ENCODE results near the gene MAMDC2.

The MAMDC2 gene

DNA sequence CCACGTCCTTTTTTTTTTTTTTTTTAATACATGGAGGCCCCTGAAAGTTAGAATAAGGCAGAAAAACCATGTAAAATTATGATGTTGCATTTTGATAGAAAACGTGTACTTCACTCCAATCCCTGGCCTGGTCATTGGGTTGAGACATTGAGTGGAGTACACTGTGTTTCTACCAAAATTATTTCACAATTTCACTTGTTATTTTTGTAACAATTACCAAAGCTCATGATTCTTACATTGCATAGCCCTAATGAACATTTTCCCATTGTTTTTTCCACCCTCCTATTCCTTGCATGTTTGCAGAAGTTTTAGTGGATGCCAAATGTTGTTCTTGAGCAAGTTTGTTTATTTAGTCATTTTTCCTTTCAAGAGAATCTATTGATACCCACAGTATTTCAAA, 21.9 kb downstream of the MAMDC2 start:
- no peak for DNase-seq

DNA sequence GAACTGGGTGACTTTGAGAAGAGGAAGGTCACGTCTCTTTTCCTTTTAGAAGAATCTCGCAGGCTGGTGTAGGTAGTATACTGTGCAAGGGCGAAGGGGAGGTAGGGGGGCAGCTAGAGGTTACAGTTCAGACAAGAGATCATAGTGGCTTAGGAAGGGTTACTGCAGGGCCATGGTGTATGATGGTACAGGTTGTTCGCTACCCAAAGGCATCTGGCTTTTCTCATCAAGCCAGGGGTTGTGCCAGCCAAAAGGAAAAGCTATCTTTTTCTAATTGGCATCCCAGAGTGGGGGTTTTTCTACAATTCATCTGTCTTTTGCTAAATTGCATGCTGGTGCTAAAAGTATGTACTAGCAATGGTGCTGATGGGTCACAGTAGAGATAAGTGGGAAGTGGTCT, 22.8 kb downstream of the MAMDC2 start:
- no peak for DNase-seq

- DNase-seq, result no peak
These were observed 23.2 kb downstream of the MAMDC2 start for GRCh38 chr9:70066874-70067273.

DNA sequence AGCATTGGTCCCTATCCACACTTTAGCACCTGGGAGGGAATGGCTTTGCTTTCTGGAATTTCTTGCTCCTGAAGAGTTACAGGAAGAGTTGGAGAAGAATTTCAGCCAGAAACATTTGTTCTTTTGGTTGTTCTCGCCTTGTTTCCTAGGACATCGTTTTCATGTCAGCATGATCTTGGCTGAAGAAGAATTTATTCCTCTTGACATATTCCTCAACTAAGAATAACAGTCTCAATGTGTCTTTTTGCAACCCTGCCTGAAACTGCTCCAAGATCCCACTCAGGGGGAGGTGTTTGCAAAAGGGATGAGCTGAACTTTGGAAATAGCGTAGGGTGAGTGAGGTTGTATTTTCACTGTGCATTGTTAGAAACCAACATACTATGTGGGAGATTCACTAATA, 26.1 kb downstream of the MAMDC2 start:
- no peak for DNase-seq

- DNase-seq, result no peak
These were observed 29.5 kb downstream of the MAMDC2 start for GRCh38 chr9:70073193-70073592.

DNA sequence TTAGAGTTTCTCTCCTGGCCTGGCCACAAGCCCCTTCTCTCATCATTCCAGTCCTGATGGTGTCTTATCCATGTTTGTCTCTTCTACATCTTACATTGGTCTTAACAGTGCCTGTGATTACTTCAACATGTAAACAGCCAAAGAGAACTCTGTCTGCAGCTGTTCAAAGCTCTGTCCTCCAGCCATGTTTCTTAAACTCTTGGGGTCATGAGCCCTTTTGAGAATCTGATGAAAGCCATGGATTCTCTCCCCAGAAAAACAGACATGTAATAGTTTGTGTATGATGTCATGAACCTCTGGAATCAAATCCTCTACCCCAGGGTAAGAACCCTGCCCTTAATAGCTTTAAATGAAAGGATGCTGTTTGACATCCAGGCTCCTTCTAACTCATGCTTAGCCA, 30.1 kb downstream of the MAMDC2 start:
- no peak for DNase-seq

GRCh38 chr9:70076678-70077077, 33.0 kb downstream of the MAMDC2 start:
- DNase-seq, result no peak

GRCh38 chr9:70079417-70080037, 35.9 kb downstream of the MAMDC2 start:
- peak in 1 of 2 experiments; percentile 29 for DNase-seq

DNA sequence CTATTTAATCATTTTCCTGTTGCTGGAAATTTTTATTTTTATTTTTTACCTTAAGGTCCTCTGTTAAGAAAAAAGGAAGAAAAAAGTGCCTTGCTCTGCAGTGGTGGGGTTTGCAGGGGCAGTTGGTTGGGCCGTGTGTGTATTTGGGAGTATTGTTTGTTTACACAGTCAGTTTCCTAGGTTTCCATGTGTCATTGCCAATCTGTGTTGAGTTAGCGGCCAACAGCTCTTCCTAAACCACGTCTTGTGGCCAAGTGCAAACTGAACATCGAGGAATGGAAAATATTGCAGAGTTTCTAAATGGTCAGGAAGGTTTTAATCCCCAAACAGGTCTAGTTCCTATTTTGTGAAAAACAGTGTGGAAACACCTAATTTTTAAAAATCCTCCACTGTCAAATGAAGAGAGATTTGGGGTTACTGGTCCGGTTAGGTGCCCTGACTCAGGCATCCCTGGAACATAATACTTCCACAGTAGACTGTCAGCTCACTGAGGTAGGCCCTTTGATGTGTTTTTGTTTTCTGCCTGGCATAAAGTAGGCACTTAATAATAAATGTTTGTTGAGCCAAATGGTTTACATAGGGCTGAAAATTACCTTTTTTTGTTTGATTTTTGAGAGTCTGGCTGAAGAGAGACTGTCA, 37.0 kb downstream of the MAMDC2 start:
- DNase-seq, result peak in 1 of 2 experiments; percentile 0

GRCh38 chr9:70081120-70081495, 37.5 kb downstream of the MAMDC2 start:
- no peak for DNase-seq

GRCh38 chr9:70083429-70083828, 39.8 kb downstream of the MAMDC2 start:
- DNase-seq, result no peak

GRCh38 chr9:70085241-70085640, 41.6 kb downstream of the MAMDC2 start:
- DNase-seq, result no peak

DNA sequence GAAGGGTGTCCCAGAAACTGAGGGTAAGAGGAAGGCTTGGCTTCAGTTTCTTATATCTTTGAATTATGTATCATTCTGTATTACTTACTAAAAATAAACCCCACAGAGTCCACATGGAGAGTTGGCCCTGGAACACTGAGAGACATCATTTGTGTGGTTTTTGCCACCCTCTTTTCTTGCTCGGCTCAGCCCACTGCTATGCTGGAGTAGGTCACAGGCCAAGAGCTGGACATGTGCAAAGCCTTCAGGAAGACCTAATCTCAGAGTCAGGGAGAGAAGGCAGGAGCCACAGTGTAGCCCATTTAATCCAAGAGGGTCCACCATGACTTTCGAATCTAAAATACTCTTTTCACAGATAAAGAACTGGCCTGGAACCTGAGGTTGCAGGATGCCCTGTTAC, 47.5 kb downstream of the MAMDC2 start:
- DNase-seq, result no peak

DNA sequence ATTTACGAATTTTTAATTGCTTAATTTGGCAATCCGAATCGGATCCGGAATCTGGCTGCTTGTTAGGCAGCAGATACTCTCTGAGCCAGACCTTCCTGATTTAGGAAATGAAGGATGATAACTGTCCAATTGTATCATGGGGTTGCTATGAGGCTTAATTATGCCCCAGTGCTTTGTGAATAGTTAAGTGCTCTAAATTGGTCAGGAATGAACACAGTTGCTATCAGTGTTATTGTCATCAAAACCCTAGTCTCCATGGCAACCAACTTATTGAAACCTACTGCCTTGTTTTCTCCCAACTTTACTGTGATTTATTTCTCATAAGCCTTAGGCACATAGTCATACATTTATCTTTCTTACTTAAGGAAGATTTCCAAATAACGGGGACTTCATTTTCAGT, 47.9 kb downstream of the MAMDC2 start:
- DNase-seq, result no peak

DNA sequence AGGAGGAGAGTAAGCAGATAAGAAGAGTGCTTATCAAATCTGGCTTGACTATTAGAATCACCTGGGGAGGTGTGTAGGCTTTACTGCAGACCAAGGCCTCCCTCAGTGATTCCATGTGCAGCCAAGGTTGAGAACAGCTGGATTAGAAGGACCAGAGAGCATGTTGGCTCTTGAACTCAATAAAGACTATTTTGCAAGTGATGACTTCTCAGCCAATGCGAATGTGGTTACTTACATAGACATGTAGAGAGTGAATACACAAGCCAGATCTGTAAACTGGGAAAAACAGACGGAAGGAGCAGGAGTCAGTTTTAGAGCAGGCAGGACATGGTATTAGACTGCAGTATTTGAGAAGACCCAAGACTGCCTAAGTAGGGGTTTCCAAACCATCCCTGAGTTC, 48.5 kb downstream of the MAMDC2 start:
- no peak for DNase-seq

DNA sequence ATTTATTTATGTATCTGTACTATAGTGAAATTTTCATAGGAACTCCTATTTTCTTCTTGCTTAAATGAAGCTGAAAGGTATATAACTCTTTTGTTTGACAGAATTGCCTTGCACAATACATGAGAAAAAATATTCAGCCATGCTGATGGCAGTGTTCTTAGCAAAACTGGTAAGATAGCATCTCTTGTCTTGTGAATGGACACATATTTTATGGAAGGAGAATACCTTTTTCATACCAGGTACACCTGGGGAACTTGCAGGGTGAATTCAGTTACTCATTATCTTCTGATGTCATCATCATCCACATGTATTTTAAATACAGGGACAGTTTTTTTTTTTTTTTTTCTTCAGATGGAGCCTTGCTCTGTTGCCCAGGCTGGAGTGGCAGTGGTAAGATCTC, 49.4 kb downstream of the MAMDC2 start:
- no peak for DNase-seq

DNA sequence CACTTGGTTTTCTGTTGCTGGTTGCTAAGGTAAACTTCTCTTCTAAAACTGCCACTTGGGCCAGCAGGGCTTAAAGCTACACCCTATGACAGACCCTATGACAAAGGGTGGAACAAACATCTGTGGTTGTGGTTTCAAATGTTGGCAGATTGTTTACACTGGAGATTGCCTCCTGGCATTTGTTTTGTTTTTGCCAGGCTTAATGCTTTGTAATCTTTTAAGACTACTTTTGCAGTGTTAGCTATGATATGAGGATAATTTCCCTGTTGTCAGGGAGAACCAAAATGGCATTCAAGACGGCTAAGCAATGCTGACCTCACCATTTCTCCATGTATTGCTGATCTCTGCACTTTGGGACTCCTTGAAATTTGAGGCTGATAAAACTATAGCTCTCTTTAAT, 50.3 kb downstream of the MAMDC2 start:
- DNase-seq, result no peak

- no peak for DNase-seq
These were observed 51.1 kb downstream of the MAMDC2 start for GRCh38 chr9:70094747-70095146.

- no peak for DNase-seq
These were observed 53.5 kb downstream of the MAMDC2 start for GRCh38 chr9:70097187-70097586.

- DNase-seq, result no peak
These were observed 56.7 kb downstream of the MAMDC2 start for GRCh38 chr9:70100362-70100761.

DNA sequence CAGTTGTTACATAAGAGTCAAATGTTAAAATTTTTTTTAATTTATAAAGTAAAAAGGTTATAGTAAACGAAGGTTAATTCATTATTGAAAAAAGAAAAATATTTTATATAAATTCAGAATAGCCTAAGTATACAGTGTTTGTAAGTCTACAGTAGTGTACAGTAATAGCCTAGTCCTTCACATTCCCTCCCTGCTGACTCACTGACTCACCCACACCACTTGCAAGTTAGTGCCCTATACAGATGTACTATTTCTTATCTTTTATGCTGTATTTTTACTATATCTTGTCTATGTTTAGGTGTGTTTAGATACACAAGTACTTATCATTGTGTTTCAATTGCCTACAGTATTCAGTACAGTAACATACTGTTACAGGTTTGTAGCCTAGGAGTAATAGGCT, 57.6 kb downstream of the MAMDC2 start:
- no peak for DNase-seq

DNA sequence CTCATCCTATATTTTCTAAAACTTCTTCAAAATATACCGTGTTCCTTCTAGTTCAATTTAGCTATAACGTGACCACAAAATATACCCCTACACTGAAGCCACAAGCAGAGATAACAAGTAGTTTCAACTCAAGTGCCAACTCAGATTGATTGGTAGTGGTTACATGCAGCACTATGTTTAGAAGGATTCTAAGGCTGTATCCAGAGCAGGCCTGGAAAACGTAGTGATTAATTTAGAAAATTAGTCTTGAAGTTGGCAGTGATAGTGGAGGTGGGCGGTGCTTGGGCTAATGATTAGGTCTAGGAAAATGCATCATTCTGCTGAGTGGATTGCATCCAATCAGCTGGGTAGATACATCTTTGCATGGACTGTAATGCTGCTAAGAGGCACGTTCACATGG, 61.5 kb downstream of the MAMDC2 start:
- DNase-seq, result peak in 1 of 2 experiments; percentile 12

- DNase-seq, result no peak
These were observed 62.9 kb downstream of the MAMDC2 start for GRCh38 chr9:70106571-70106970.

- no peak for DNase-seq
These were observed 63.9 kb downstream of the MAMDC2 start for GRCh38 chr9:70107558-70107957.

GRCh38 chr9:70108181-70108580, 64.5 kb downstream of the MAMDC2 start:
- no peak for DNase-seq

Data from NCI-H526 (cell line).